ENCODE data around the gene PIM1.
"Not testable (repeated sequence)": the region's sequence is repeated elsewhere in the genome, so short reads cannot be mapped to it uniquely, and the experiment has no call there.

Gene PIM1

GRCh38 chr6:37182736-37183590, 13.0 kb downstream of the PIM1 start:
- no peak overlapping the region for H3K4me3 ChIP-seq (ENCODE audit: low read depth, low read length)
- no peak for DNase-seq (ENCODE audit: low read depth)

GRCh38 chr6:37185949-37186720, 16.2 kb downstream of the PIM1 start:
- H3K4me3 ChIP-seq (ENCODE audit: low read depth, low read length); DNase-seq (ENCODE audit: low read depth): not testable (repeated sequence)

- no peak overlapping the region for H3K4me3 ChIP-seq (ENCODE audit: low read depth, low read length)
- DNase-seq (ENCODE audit: low read depth): no peak
These were observed 17.5 kb downstream of the PIM1 start for GRCh38 chr6:37187321-37188022.

- no peak for DNase-seq (ENCODE audit: low read depth)
- H3K4me3 ChIP-seq (ENCODE audit: low read depth, low read length): no peak overlapping the region
These were observed 19.1 kb downstream of the PIM1 start for GRCh38 chr6:37188962-37189510.

- no peak overlapping the region for H3K4me3 ChIP-seq (ENCODE audit: low read depth, low read length)
- no peak for DNase-seq (ENCODE audit: low read depth)
These were observed 20.2 kb downstream of the PIM1 start for GRCh38 chr6:37190159-37190535.

GRCh38 chr6:37192666-37193065, 22.7 kb downstream of the PIM1 start:
- H3K4me3 ChIP-seq (ENCODE audit: low read depth, low read length): no peak overlapping the region
- DNase-seq (ENCODE audit: low read depth): no peak

GRCh38 chr6:37194886-37195285, 24.9 kb downstream of the PIM1 start:
- not testable (repeated sequence) for H3K4me3 ChIP-seq (ENCODE audit: low read depth, low read length); DNase-seq (ENCODE audit: low read depth)

GRCh38 chr6:37196451-37196850, 26.5 kb downstream of the PIM1 start:
- H3K4me3 ChIP-seq (ENCODE audit: low read depth, low read length): not testable (repeated sequence)

GRCh38 chr6:37200085-37200484, 30.1 kb downstream of the PIM1 start:
- DNase-seq (ENCODE audit: low read depth): no peak
- no peak overlapping the region for H3K4me3 ChIP-seq (ENCODE audit: low read depth, low read length)

More at GRCh38 chr6:37196451-37196850, 26.5 kb downstream of the PIM1 start:
- not testable (repeated sequence) for DNase-seq (ENCODE audit: low read depth)

GRCh38 chr6:37201726-37202125, 31.8 kb downstream of the PIM1 start:
- H3K4me3 ChIP-seq (ENCODE audit: low read depth, low read length): no peak overlapping the region
- DNase-seq (ENCODE audit: low read depth): no peak

- H3K4me3 ChIP-seq (ENCODE audit: low read depth, low read length): no peak overlapping the region
- no peak for DNase-seq (ENCODE audit: low read depth)
These were observed 33.0 kb downstream of the PIM1 start for GRCh38 chr6:37202788-37203491.

- H3K4me3 ChIP-seq (ENCODE audit: low read depth, low read length): no peak overlapping the region
- DNase-seq (ENCODE audit: low read depth): no peak
These were observed 34.2 kb downstream of the PIM1 start for GRCh38 chr6:37204014-37204751.

- DNase-seq (ENCODE audit: low read depth): no peak
- no peak overlapping the region for H3K4me3 ChIP-seq (ENCODE audit: low read depth, low read length)
These were observed 35.4 kb downstream of the PIM1 start for GRCh38 chr6:37205175-37205996.

- no peak for DNase-seq (ENCODE audit: low read depth)
These were observed 36.0 kb downstream of the PIM1 start for GRCh38 chr6:37205997-37206340.

GRCh38 chr6:37206622-37207021, 36.7 kb downstream of the PIM1 start:
- DNase-seq (ENCODE audit: low read depth): no peak
- no peak overlapping the region for H3K4me3 ChIP-seq (ENCODE audit: low read depth, low read length)

More at GRCh38 chr6:37205997-37206340, 36.0 kb downstream of the PIM1 start:
- H3K4me3 ChIP-seq (ENCODE audit: low read depth, low read length): no peak overlapping the region

GRCh38 chr6:37207903-37208456, 38.0 kb downstream of the PIM1 start:
- no peak overlapping the region for H3K4me3 ChIP-seq (ENCODE audit: low read depth, low read length)
- DNase-seq (ENCODE audit: low read depth): no peak

- no peak overlapping the region for H3K4me3 ChIP-seq (ENCODE audit: low read depth, low read length)
- DNase-seq (ENCODE audit: low read depth): no peak
These were observed 38.8 kb downstream of the PIM1 start for GRCh38 chr6:37208793-37209192.
